IMR-90 (cell line): ENCODE data around the gene FMN1.

Experiments used
- CEBPB ChIP-seq: IDR thresholded peaks from 2 replicates; pipeline ENCODE4 v1.6.1; 2012; ENCODE audit warnings: low read depth, low read length, improper control_type of control experiment
- CTCF ChIP-seq: conservative IDR thresholded peaks from 2 replicates; pipeline ENCODE4 v1.5.1; 2012; ENCODE audit warnings: mild to moderate bottlenecking, low read depth, low read length, improper control_type of control experiment
- MAFK ChIP-seq: IDR thresholded peaks from 2 replicates; pipeline ENCODE4 v1.6.1; 2012; ENCODE audit warnings: low read depth, low read length, improper control_type of control experiment
- MAZ ChIP-seq: IDR thresholded peaks from 2 replicates; pipeline ENCODE4 v1.6.1; 2012; ENCODE audit warnings: low read depth, mild to moderate bottlenecking, low read length, improper control_type of control experiment, moderate library complexity, borderline replicate concordance
- MXI1 ChIP-seq: IDR thresholded peaks from 2 replicates; pipeline ENCODE4 v1.6.1; 2012; ENCODE audit warnings: low read depth, mild to moderate bottlenecking, low read length, moderate library complexity, borderline replicate concordance
- NFE2L2 ChIP-seq: fragments of 150-350 bp; IDR thresholded peaks from 2 replicates; pipeline ENCODE4 v1.6.1; 2016; ENCODE audit warnings: low read depth, mild to moderate bottlenecking, low read length
- POLR2A ChIP-seq: IDR thresholded peaks from 2 replicates; pipeline ENCODE4 v1.6.1; 2012; ENCODE audit warnings: mild to moderate bottlenecking, low read depth, low read length
- RAD21 ChIP-seq: IDR thresholded peaks from 2 replicates; pipeline ENCODE4 v1.6.1; 2012; ENCODE audit warnings: low read length, improper control_type of control experiment
- RFX5 ChIP-seq: IDR thresholded peaks from 2 replicates; pipeline ENCODE4 v1.8.0; 2012; ENCODE audit warnings: low read depth, mild to moderate bottlenecking, low read length, moderate library complexity
- SMC3 ChIP-seq: fragments of 150-350 bp; IDR thresholded peaks from 2 replicates; pipeline ENCODE4 v1.6.1; 2016; ENCODE audit warnings: low read depth, mild to moderate bottlenecking, antibody characterized with exemption, low read length, moderate library complexity
- USF2 ChIP-seq: fragments of 150-350 bp; IDR thresholded peaks from 2 replicates; pipeline ENCODE4 v1.6.1; 2017; ENCODE audit warnings: mild to moderate bottlenecking, antibody characterized with exemption, low read length, low read depth
- TF ChIP-seq, protein P1 (sequence below): fragments of 150-350 bp; IDR thresholded peaks from 2 replicates; pipeline ENCODE4 v1.6.1; 2016; ENCODE audit warnings: low read depth, mild to moderate bottlenecking, low read length, moderate library complexity, borderline replicate concordance

- TF ChIP-seq SMC3: no peak
- no peak for TF ChIP-seq MXI1
- TF ChIP-seq CTCF: no peak
- no peak for TF ChIP-seq RFX5
- TF ChIP-seq POLR2A: no peak
- TF ChIP-seq MAFK: no peak
- TF ChIP-seq USF2: no peak
- TF ChIP-seq MAZ: no peak
- no peak for TF ChIP-seq RAD21
- TF ChIP-seq, protein P1, sequence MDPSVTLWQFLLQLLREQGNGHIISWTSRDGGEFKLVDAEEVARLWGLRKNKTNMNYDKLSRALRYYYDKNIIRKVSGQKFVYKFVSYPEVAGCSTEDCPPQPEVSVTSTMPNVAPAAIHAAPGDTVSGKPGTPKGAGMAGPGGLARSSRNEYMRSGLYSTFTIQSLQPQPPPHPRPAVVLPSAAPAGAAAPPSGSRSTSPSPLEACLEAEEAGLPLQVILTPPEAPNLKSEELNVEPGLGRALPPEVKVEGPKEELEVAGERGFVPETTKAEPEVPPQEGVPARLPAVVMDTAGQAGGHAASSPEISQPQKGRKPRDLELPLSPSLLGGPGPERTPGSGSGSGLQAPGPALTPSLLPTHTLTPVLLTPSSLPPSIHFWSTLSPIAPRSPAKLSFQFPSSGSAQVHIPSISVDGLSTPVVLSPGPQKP: no peak
- TF ChIP-seq CEBPB: no peak
- TF ChIP-seq NFE2L2: no peak
Measured at GRCh38 chr15:32901995-32902394, 292.5 kb downstream of the FMN1 start.
